Heart left ventricle (tissue), 13 donors: ENCODE measurements around the gene PACSIN1.

Source experiments
- POLR2A ChIP-seq, 2 donors: fragments of 450-650 bp; IDR thresholded peaks; one replicate each; pipeline ENCODE4 v1.6.1; 2017; ENCODE audit warnings: antibody characterized with exemption in 2 of 2, mild to moderate bottlenecking in 2 of 2, moderate library complexity in 2 of 2
- TF ChIP-seq, protein P1 (sequence below), 12 donors: fragments of 200-600 bp; sonication (generic) in 4 of 12; IDR thresholded peaks; one replicate each; pipeline versions ENCODE4 v1.5.0 to v1.8.0; 2018 to 2022; ENCODE audit warnings: antibody characterized with exemption in 12 of 12, mild to moderate bottlenecking in 5 of 12
- donor health status: ischemic (EF 13 %, LVEDD 7.1; RV severe dilation, severe dysfunction).
- donor health status: DM: no; HTN: yes; CAD: no.
- donor health status: DM: no; HTN: no; CAD: no.
- donor health status: ischemic (EF 25% LVEDD 6.9; RV normal size, moderate dysfunction).
- donor health status: ischemic (EF 25% LVEDD 5.7; RV mildly dilated, moderate dysfunction).
- donor health status: ischemic (EF 35%, LVEDD 5.7; RV mildly dilated, moderate dysfunction).
- donor health status: nonischemic (EF 11% LVEDD 7.7; RV severe dilation, severe dysfunction).
- donor health status: DM: yes; HTN: yes; CAD: no.
- donor health status: PGD.
- donor health status: ischemic (EF 29% LVEDD 5.4; RV normal size, mild dysfunction).
- donor health status: nonischemic (EF 23%, LVEDD 6.1; RV moderate dilation, normal function).

DNA sequence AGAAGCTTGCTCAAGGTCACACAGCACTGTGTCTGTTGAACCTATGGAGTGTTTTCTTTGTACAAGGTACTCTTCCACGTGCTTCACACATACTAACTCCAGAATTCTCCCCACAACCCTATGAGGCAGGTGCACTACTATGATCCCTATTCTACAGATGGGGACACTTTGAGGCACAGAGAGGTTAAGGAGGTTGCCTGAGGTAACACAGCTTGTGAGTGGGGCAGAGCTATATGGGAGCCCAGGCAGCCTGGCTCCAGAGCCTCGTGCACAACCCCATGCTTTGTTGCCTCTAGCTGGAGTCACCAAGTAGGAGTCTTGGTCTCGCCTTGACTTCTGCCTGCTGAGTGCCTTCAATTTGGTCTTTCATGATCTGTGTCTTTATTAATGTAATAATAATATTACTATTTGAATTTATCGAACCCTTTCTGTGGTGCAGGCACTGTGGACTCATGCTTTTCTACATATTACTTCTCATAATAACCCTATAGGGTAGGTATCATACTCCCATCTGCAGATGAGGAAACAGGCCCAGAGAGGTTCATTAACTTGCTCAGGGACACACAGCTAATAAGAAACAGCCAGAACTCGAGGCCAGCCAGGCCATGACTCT is 103.6 kb downstream of the PACSIN1 start:
- TF ChIP-seq, protein P1, sequence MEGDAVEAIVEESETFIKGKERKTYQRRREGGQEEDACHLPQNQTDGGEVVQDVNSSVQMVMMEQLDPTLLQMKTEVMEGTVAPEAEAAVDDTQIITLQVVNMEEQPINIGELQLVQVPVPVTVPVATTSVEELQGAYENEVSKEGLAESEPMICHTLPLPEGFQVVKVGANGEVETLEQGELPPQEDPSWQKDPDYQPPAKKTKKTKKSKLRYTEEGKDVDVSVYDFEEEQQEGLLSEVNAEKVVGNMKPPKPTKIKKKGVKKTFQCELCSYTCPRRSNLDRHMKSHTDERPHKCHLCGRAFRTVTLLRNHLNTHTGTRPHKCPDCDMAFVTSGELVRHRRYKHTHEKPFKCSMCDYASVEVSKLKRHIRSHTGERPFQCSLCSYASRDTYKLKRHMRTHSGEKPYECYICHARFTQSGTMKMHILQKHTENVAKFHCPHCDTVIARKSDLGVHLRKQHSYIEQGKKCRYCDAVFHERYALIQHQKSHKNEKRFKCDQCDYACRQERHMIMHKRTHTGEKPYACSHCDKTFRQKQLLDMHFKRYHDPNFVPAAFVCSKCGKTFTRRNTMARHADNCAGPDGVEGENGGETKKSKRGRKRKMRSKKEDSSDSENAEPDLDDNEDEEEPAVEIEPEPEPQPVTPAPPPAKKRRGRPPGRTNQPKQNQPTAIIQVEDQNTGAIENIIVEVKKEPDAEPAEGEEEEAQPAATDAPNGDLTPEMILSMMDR (IDR thresholded peaks at IDR 0.05): no peak
- TF ChIP-seq POLR2A (IDR thresholded peaks at IDR 0.05): no peak
